Endothelial cell of umbilical vein (primary cell): ENCODE results near the gene LBHD2. TPM values are rescaled to one million over a fixed set of nuclear protein-coding genes. Genes with fewer than 3 reads are reported as not detected.

Source experiments
- BruUV-seq: library from RNA; stranded (reverse); fragments of 400-500 nt; replicated peaks from 2 replicates; lab custom pipeline; 2021; lab: Mats Ljungman, UMichigan
- CTCF ChIA-PET: fragments of 300-600, 350-600 bp; sonication (Branson Sonifier 250); formaldehyde crosslinking; loops from one replicate; lab custom pipeline; 2021; ENCODE audit warnings: antibody characterized with exemption, inconsistent platforms; lab: Charles Lee
- POLR2A ChIA-PET: fragments of 300-600, 350-600 bp; sonication (Branson Sonifier 250); formaldehyde crosslinking; loops from one replicate; lab custom pipeline; 2021; ENCODE audit warnings: antibody characterized with exemption, inconsistent platforms; lab: Charles Lee
- DNase-seq: peaks from one replicate; pipeline ENCODE4 v3.0.0-alpha.2; 2011; ENCODE audit warnings: low read depth, low spot score
- FAIRE-seq: peaks from 2 replicates; lab custom pipeline; 2011; peaks lifted over from hg19 to GRCh38; lab: Jason Lieb, UNC
- H2AFZ ChIP-seq: 2 replicates; pipeline ENCODE4 v1.6.0; 2012; ENCODE audit warnings: low read depth, low read length, control low read depth, inconsistent platforms
- H3K27ac ChIP-seq: 2 replicates; pipeline ENCODE4 v1.5.1; 2011; ENCODE audit warnings: low read depth, mild to moderate bottlenecking, control low read depth, low read length, moderate library complexity; ENCODE audit not compliant: insufficient read depth
- H3K27me3 ChIP-seq, 2 experiments: 2 replicates each; pipeline versions ENCODE4 v1.6.0 to v1.6.1; 2011; ENCODE audit warnings: low read length in 2 of 2, mixed read lengths in 1 of 2; ENCODE audit not compliant: control insufficient read depth in 2 of 2, insufficient read depth in 2 of 2
- H3K36me3 ChIP-seq, 2 experiments: 2 replicates in 1 of 2; 3 replicates in 1 of 2; pipeline ENCODE4 v1.5.1; 2011; ENCODE audit warnings: low read length in 2 of 2, mild to moderate bottlenecking in 1 of 2, moderate library complexity in 1 of 2; ENCODE audit not compliant: control insufficient read depth in 2 of 2, insufficient read depth in 2 of 2; ENCODE audit errors: extremely low read depth in 1 of 2
- H3K4me1 ChIP-seq: 3 replicates; pipeline ENCODE4 v1.5.1; 2011; ENCODE audit warnings: mild to moderate bottlenecking, low read length; ENCODE audit not compliant: control insufficient read depth, insufficient read depth; ENCODE audit errors: extremely low read depth
- H3K4me2 ChIP-seq: 2 replicates; pipeline ENCODE4 v1.6.1; 2011; ENCODE audit warnings: low read length, control low read depth, mixed read lengths; ENCODE audit not compliant: insufficient read depth
- H3K4me3 ChIP-seq, 3 experiments: fragments of 200-600 bp in 1 of 3; sonication (generic), shearing (Covaris generic) in 1 of 3; replicated peaks in 1 of 3; 2 replicates each; pipeline ENCODE4 v1.5.1; 2011 to 2016; ENCODE audit warnings: control low read depth in 3 of 3, low read length in 3 of 3, mild to moderate bottlenecking in 2 of 3, inconsistent platforms in 1 of 3, low read depth in 1 of 3, moderate library complexity in 1 of 3; ENCODE audit not compliant: insufficient read depth in 1 of 3
- H3K79me2 ChIP-seq: 2 replicates; pipeline ENCODE4 v1.6.0; 2012; ENCODE audit warnings: low read length, inconsistent platforms; ENCODE audit not compliant: control insufficient read depth, insufficient read depth
- H3K9ac ChIP-seq: replicated peaks from 2 replicates; pipeline ENCODE3; 2011; ENCODE audit warnings: low read length, control low read depth; ENCODE audit not compliant: insufficient read depth; ENCODE audit errors: extremely low read depth
- H3K9me1 ChIP-seq: replicated peaks from 3 replicates; pipeline ENCODE4 v1.6.0; 2011; ENCODE audit warnings: mild to moderate bottlenecking, low read length; ENCODE audit not compliant: control insufficient read depth, insufficient read depth; ENCODE audit errors: extremely low read depth
- H3K9me3 ChIP-seq: replicated peaks from 2 replicates; pipeline ENCODE4 v1.5.1; 2012; ENCODE audit warnings: low read length, inconsistent platforms; ENCODE audit not compliant: control insufficient read depth, insufficient read depth
- H4K20me1 ChIP-seq: replicated peaks from 2 replicates; pipeline ENCODE3; 2011; ENCODE audit warnings: mild to moderate bottlenecking, low read length; ENCODE audit not compliant: control insufficient read depth, insufficient read depth; ENCODE audit errors: extremely low read depth
- EZH2 ChIP-seq: IDR thresholded peaks from 2 replicates; pipeline ENCODE4 v1.6.1; 2012; ENCODE audit warnings: borderline replicate concordance, low read depth, mild to moderate bottlenecking, moderate library complexity, low read length, inconsistent platforms; ENCODE audit not compliant: severe bottlenecking
- FOS ChIP-seq: IDR thresholded peaks from 2 replicates; pipeline ENCODE4 v1.6.1; 2011; ENCODE audit warnings: mild to moderate bottlenecking, low read length, moderate library complexity, borderline replicate concordance; ENCODE audit not compliant: insufficient read depth
- GATA2 ChIP-seq: IDR thresholded peaks from 2 replicates; pipeline ENCODE4 v1.7.0; 2011; ENCODE audit warnings: low read depth, mild to moderate bottlenecking, moderate library complexity, mixed read lengths, low read length; ENCODE audit not compliant: insufficient read length, insufficient read depth
- JUN ChIP-seq: IDR thresholded peaks from 2 replicates; pipeline ENCODE4 v1.6.1; 2011; ENCODE audit warnings: borderline replicate concordance, low read depth; ENCODE audit not compliant: insufficient read length, insufficient read depth
- POLR2AphosphoS5 ChIP-seq: IDR thresholded peaks from 2 replicates; pipeline ENCODE4 v1.6.1; 2012; ENCODE audit warnings: low read depth, mild to moderate bottlenecking, control low read depth, low read length, moderate library complexity; ENCODE audit not compliant: insufficient read depth
- dilution Hi-C: fragments of 300-500 bp; cut with MboI; formaldehyde crosslinking; loops from one replicate; pipeline ENCODE4 v1.15.0; 2019; ENCODE audit warnings: low sequenced_read_pairs; ENCODE audit not compliant: extremely low pct_ligation_motif_present
- intact Hi-C: fragments of 100-400 bp; cut with micrococcal nuclease; formaldehyde crosslinking; loops from one replicate; pipeline ENCODE4 v1.10.0; 2022
- polyA plus RNA-seq, 4 experiments: library from polyadenylated mRNA; depleted of rRNA in 3 of 4; stranded (reverse) in 3 of 4; unstranded in 1 of 4; fragments of >200 nt; gene quantifications; 2 replicates each; pipeline versions ENCODE4 v1.2.1 to v1.2.3, GENCODE V29; 2011 to 2012; ENCODE audit warnings: missing spikeins in 1 of 4
- total RNA-seq: library from RNA; stranded (reverse); gene quantifications from 2 replicates; pipeline ENCODE4 v1.2.3, GENCODE V29; 2021
- TF ChIP-seq, protein P1 (sequence below): IDR thresholded peaks from 2 replicates; pipeline ENCODE4 v1.6.1; 2011; ENCODE audit not compliant: insufficient read depth, insufficient read length
- TF ChIP-seq, protein P2 (sequence below), 2 donors: IDR thresholded peaks; 1 replicate in 1 of 2; 2 replicates in 1 of 2; pipeline ENCODE4 v1.5.1; 2011; ENCODE audit warnings: low read length in 2 of 2, mild to moderate bottlenecking in 2 of 2, moderate library complexity in 2 of 2, control low read depth in 1 of 2, inconsistent platforms in 1 of 2, low read depth in 1 of 2; ENCODE audit not compliant: insufficient read depth in 1 of 2; ENCODE audit errors: extremely low read depth in 1 of 2

The LBHD2 gene
- total and polyA plus RNA-seq, 2 donors (not counting 3 experiments of a cell fraction or from before 2014, with no cell fraction given): not detected

DNA sequence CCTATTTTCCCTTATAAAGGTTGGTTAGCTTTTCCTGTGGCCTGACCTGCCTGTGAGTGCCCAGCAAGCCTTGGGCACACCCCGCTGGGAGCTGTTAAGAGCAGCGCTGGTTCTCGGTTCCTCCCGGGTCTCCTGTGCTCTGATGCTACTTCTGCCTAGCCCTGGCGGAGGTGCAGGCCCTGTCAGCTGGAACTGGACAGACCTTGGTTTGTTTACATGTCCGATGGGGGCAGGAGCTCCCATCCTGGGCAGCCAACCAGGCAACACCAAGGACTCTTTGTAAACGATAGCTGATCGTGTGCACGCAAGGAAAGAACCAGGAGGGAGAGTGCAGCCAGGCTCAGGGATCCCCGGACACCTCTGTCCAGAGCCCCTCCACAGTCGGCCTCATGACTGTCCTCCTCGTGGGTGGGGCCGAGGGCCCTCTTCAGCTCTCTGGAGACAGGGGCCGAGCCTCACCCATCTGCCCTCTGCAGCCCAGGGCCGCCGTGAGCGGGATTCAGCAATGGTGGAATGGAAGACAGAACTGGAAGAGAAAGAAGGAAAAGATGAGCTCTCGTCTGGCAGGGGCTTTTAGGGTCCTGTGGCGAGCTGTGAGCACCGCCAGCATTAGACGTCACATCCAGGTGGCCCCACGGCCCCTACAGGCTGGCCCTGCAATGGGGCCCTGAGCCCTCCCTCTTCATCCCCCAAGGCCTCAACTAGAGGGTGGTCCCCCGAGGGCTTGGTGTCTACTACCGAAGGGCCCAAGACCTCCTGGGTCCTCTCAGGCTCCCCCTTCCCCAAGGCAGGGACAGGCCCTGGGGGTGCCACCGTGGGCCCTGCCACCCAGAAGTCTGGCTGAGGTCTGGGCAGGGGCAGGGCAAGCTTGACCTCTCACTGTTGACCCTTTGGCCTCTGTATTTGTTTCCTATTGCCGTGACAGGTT, 51.6 kb downstream of the LBHD2 start:
- Histone ChIP-seq H3K9me1 (no peaks in the 10 kb centered on the region), H3K4me3 (no peak overlapping the region), H3K9me3 (no peaks in the 10 kb centered on the region), H2AFZ (no peak overlapping the region), H3K27me3 (peaks cover 10 to 15% of the 10 kb centered on the region in 2 experiments), H3K79me2 (no peaks in the 10 kb centered on the region), H3K9ac (no peak overlapping the region), H3K27ac (no peak overlapping the region), H3K4me1 (peaks cover 4% of the 10 kb centered on the region), H3K4me2 (no peak overlapping the region), H4K20me1 (no peaks in the 10 kb centered on the region), H3K36me3 (peaks cover 0 to 22% of the 10 kb centered on the region in 2 experiments)
- TF ChIP-seq FOS (no peak), EZH2 (no peak), JUN (no peak), GATA2 (no peak), POLR2AphosphoS5 (no peak)
- TF ChIP-seq, protein P1, sequence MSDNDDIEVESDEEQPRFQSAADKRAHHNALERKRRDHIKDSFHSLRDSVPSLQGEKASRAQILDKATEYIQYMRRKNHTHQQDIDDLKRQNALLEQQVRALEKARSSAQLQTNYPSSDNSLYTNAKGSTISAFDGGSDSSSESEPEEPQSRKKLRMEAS: no peak
- TF ChIP-seq, protein P2, sequence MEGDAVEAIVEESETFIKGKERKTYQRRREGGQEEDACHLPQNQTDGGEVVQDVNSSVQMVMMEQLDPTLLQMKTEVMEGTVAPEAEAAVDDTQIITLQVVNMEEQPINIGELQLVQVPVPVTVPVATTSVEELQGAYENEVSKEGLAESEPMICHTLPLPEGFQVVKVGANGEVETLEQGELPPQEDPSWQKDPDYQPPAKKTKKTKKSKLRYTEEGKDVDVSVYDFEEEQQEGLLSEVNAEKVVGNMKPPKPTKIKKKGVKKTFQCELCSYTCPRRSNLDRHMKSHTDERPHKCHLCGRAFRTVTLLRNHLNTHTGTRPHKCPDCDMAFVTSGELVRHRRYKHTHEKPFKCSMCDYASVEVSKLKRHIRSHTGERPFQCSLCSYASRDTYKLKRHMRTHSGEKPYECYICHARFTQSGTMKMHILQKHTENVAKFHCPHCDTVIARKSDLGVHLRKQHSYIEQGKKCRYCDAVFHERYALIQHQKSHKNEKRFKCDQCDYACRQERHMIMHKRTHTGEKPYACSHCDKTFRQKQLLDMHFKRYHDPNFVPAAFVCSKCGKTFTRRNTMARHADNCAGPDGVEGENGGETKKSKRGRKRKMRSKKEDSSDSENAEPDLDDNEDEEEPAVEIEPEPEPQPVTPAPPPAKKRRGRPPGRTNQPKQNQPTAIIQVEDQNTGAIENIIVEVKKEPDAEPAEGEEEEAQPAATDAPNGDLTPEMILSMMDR (IDR thresholded peaks at IDR 0.05; ENCODE audit: extremely low read depth in 1 of 2, insufficient read depth in 1 of 2, low read depth in 1 of 2, low read length in 2 of 2): no peak
- FAIRE-seq (no peak), DNase-seq (no peak)
- dilution Hi-C loops (no loop called here), intact Hi-C loops (no loop called here)
- no TSS peak for BruUV-seq
- ChIA-PET CTCF (interaction anchor here (0.6 to 13.7 kb wide), 5 partner anchors 9 to 50 kb away, joined by 3 to 219 read pairs (median 4); no protein-coding TSS in a partner anchor), POLR2A (no interaction called here)
